ENCODE data around the gene SUCO. TPM values are rescaled to one million over a fixed set of nuclear protein-coding genes. Genes with fewer than 3 reads are reported as not detected.

SUCO gene
- total RNA-seq, 3 donors from 2014 or later = 24.6 to 29.0 (median 24.6) TPM

- Histone ChIP-seq H3K4me1 (ENCODE audit: low read depth) (no peaks in the 10 kb centered on the region), H3K36me3 (ENCODE audit: low read depth) (no peaks in the 10 kb centered on the region), H3K9me3 (no peaks in the 10 kb centered on the region), H3K4me3 (no peak overlapping the region)
- intact Hi-C loops (cut with DNase I, micrococcal nuclease) = no loop called here
- TF ChIP-seq CTCF (IDR thresholded peaks at IDR 0.05) = no peak
- ATAC-seq (no peak), DNase-seq (no peak)
Measured at GRCh38 chr1:172630056-172630818, 97.3 kb downstream of the SUCO start.

GRCh38 chr1:172630868-172631267 lies 97.9 kb downstream of the SUCO start:
- H3K36me3 ChIP-seq (ENCODE audit: low read depth) = no peaks in the 10 kb centered on the region
- no peak for ATAC-seq
- intact Hi-C loops (cut with DNase I, micrococcal nuclease) = no loop called here
- TF ChIP-seq CTCF (IDR thresholded peaks at IDR 0.05) = no peak
- no peaks in the 10 kb centered on the region for H3K4me1 ChIP-seq (ENCODE audit: low read depth)
- DNase-seq = no peak
- H3K4me3 ChIP-seq = no peak overlapping the region
- H3K9me3 ChIP-seq = no peaks in the 10 kb centered on the region

- Histone ChIP-seq H3K36me3 (ENCODE audit: low read depth) (no peaks in the 10 kb centered on the region), H3K9me3 (no peaks in the 10 kb centered on the region), H3K4me3 (no peak overlapping the region), H3K4me1 (ENCODE audit: low read depth) (no peaks in the 10 kb centered on the region)
- ATAC-seq = no peak
- DNase-seq = no peak
- intact Hi-C loops (cut with DNase I, micrococcal nuclease) = no loop called here
- TF ChIP-seq CTCF (IDR thresholded peaks at IDR 0.05) = no peak
Measured at GRCh38 chr1:172637522-172637921, 104.6 kb downstream of the SUCO start.

DNA sequence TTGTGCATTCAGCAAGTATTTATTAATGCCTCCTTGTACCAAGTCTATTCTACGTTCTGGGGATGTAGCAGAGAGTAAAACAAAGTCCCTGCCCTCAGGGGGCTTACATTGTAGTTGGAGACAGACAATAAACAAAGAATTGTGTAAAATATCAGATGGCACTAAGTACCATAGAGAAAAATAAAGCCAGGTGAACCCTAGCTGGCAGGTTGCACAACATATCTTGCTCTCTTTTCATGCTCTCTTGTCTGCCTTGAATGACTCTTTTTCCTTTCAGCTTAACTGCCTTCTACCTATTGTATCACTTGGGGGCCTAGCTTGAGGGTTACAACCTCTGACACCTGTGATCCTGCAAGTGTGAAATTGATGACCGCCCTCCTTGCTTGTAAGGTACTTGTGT lies 105.3 kb downstream of the SUCO start:
- TF ChIP-seq CTCF (IDR thresholded peaks at IDR 0.05) = no peak
- intact Hi-C loops (cut with DNase I, micrococcal nuclease) = no loop called here
- Histone ChIP-seq H3K9me3 (no peaks in the 10 kb centered on the region), H3K4me3 (no peak overlapping the region), H3K4me1 (ENCODE audit: low read depth) (no peaks in the 10 kb centered on the region), H3K36me3 (ENCODE audit: low read depth) (no peaks in the 10 kb centered on the region)
- ATAC-seq (no peak), DNase-seq (no peak)

DNA sequence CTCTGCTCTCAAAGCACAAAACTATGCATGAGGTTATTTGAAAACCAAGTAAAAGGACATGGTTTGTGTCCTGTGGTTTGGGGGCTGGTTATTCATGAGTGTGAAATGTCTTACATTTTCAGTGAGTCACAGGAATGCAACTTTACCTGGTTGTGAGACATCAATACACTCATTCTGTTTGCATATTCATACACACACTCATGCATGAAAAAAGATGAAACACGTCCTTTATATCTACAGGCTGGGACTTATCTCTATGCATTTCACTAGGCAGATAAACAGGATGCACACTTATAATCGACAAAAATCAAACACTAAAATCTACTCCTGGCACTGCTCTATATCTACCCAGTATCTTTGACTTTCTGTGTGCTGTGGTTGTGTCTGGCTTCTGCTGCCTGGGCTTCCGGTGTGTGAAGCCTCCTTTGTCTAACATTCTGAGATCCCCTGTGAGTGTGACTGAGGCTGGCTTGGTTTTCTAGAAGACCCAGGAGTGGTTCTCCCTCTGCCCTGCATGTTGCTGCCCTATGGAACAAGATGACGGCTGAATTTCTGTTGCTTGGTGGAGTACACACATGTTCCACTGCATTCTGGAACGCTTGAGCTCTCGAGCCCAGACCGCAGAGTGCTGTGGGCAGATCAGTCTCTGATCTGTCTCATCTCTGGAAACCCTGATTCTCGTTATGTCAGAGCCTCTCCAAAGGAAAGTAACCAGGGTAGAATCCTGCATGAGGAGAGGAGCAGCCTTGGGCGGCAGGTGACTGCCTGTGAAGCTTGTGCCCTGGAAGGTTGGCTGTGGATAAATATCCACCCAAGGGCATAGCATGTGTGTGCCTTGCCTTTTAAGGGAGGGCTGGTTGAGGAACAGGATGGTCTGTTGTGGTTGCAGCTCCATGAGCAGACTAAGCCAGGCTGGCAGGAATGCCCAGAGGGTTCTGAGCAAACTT lies 106.2 kb downstream of the SUCO start:
- Histone ChIP-seq H3K9me3 (no peaks in the 10 kb centered on the region), H3K4me3 (no peak overlapping the region), H3K36me3 (ENCODE audit: low read depth) (no peaks in the 10 kb centered on the region), H3K4me1 (ENCODE audit: low read depth) (no peaks in the 10 kb centered on the region)
- DNase-seq = no peak
- TF ChIP-seq CTCF (IDR thresholded peaks at IDR 0.05) = no peak
- intact Hi-C loops (cut with DNase I, micrococcal nuclease) = no loop called here
- ATAC-seq = peak; percentile 72

Data from mucosa of descending colon (tissue), 3 donors.